ENCODE data around the gene COQ4. TPM values are rescaled to one million over a fixed set of nuclear protein-coding genes. Genes with fewer than 3 reads are reported as not detected.

The COQ4 gene
- total RNA-seq, 1 experiment from 2014 or later, result 45.3 TPM

DNA sequence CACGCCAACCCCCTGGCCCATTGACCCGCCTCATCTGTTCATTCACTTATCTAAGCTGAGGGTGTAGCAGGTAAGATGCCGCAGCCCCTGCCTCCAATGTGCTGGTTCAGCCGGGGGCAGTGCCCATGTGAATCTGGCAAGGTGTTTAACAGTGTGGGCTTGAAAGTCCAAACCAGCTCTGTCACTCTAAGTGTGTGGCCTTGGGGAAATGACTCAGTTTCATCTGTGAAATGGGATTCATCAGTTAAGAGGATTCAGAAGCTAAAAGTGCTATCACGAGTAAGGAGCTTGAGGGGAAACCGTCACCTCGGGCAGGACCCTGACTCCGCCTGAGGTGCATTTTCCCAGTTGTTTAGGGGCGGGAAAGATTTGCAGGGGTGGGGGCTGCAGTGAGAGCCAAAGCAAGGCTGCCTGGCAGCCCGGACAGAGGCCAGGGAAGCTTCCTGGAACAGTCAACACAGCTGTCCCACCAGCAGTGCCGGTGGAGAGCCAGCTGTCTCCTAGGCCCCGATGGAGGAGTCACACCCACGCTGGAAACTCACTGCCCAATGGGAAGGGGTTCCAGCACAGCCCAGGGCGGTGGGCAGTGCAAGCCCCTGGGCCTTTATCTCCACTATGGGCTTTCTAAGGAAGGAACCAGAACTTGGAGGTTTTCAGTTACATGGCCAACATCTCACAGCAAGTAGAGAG lies 38.8 kb downstream of the COQ4 start:
- ChIA-PET POLR2A (interaction anchor here (0.7 to 1.3 kb wide), 2 partner anchors 10 to 50 kb away, joined by 3 to 5 read pairs; partner anchors contain the start of gene URM1), CTCF (interaction anchor here (0.8 to 10.8 kb wide), 25 partner anchors 9 to 244 kb away, joined by 3 to 248 read pairs (median 6); partner anchors contain the start of genes CERCAM, GOLGA2, SPTAN1 and SWI5)
- H3K4me1 Mint-ChIP-seq, result peaks cover 35% of the 10 kb centered on the region
- H3K4me3 Mint-ChIP-seq, result peak overlapping the region; percentile 43; the same call in 1 of the 2 replicates
- ATAC-seq, result no peak
- no peaks in the 10 kb centered on the region for H3K9me3 Mint-ChIP-seq
- H3K36me3 Mint-ChIP-seq, result no peaks in the 10 kb centered on the region
- no peak overlapping the region for H3K27ac Mint-ChIP-seq
- TF ChIP-seq GRHL2 (CRISPR knock-in tag; IDR thresholded peaks at IDR 0.05; ENCODE audit: insufficient replicate concordance, severe bottlenecking) (no peak), NFYB (CRISPR knock-in tag; conservative IDR thresholded peaks at IDR 0.05; ENCODE audit: low read depth) (no peak), TEAD1 (CRISPR knock-in tag; IDR thresholded peaks at IDR 0.05) (no peak), GABPB1 (CRISPR knock-in tag; IDR thresholded peaks at IDR 0.05) (no peak), CREB1 (CRISPR knock-in tag; IDR thresholded peaks at IDR 0.05) (no peak), HMGA2 (CRISPR knock-in tag; IDR thresholded peaks at IDR 0.05) (no peak), NR3C1 (CRISPR knock-in tag; conservative IDR thresholded peaks at IDR 0.05; ENCODE audit: low read depth) (no peak), TP53 (CRISPR knock-in tag; IDR thresholded peaks at IDR 0.05) (no peak), RORB (CRISPR knock-in tag; IDR thresholded peaks at IDR 0.05) (no peak), ZNF671 (CRISPR knock-in tag; IDR thresholded peaks at IDR 0.05) (no peak), SMAD3 (CRISPR knock-in tag; IDR thresholded peaks at IDR 0.05; ENCODE audit: borderline replicate concordance) (no peak), NFE2L1 (CRISPR knock-in tag; IDR thresholded peaks at IDR 0.05) (no peak), RELA (CRISPR knock-in tag; IDR thresholded peaks at IDR 0.05; ENCODE audit: borderline replicate concordance) (no peak)
- TF ChIP-seq, protein P1, sequence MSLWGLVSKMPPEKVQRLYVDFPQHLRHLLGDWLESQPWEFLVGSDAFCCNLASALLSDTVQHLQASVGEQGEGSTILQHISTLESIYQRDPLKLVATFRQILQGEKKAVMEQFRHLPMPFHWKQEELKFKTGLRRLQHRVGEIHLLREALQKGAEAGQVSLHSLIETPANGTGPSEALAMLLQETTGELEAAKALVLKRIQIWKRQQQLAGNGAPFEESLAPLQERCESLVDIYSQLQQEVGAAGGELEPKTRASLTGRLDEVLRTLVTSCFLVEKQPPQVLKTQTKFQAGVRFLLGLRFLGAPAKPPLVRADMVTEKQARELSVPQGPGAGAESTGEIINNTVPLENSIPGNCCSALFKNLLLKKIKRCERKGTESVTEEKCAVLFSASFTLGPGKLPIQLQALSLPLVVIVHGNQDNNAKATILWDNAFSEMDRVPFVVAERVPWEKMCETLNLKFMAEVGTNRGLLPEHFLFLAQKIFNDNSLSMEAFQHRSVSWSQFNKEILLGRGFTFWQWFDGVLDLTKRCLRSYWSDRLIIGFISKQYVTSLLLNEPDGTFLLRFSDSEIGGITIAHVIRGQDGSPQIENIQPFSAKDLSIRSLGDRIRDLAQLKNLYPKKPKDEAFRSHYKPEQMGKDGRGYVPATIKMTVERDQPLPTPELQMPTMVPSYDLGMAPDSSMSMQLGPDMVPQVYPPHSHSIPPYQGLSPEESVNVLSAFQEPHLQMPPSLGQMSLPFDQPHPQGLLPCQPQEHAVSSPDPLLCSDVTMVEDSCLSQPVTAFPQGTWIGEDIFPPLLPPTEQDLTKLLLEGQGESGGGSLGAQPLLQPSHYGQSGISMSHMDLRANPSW (CRISPR knock-in tag; conservative IDR thresholded peaks at IDR 0.05; ENCODE audit: low read depth), result no peak
- TF ChIP-seq, protein P2, sequence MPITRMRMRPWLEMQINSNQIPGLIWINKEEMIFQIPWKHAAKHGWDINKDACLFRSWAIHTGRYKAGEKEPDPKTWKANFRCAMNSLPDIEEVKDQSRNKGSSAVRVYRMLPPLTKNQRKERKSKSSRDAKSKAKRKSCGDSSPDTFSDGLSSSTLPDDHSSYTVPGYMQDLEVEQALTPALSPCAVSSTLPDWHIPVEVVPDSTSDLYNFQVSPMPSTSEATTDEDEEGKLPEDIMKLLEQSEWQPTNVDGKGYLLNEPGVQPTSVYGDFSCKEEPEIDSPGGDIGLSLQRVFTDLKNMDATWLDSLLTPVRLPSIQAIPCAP (CRISPR knock-in tag; IDR thresholded peaks at IDR 0.05), result no peak
- TF ChIP-seq, protein P3, sequence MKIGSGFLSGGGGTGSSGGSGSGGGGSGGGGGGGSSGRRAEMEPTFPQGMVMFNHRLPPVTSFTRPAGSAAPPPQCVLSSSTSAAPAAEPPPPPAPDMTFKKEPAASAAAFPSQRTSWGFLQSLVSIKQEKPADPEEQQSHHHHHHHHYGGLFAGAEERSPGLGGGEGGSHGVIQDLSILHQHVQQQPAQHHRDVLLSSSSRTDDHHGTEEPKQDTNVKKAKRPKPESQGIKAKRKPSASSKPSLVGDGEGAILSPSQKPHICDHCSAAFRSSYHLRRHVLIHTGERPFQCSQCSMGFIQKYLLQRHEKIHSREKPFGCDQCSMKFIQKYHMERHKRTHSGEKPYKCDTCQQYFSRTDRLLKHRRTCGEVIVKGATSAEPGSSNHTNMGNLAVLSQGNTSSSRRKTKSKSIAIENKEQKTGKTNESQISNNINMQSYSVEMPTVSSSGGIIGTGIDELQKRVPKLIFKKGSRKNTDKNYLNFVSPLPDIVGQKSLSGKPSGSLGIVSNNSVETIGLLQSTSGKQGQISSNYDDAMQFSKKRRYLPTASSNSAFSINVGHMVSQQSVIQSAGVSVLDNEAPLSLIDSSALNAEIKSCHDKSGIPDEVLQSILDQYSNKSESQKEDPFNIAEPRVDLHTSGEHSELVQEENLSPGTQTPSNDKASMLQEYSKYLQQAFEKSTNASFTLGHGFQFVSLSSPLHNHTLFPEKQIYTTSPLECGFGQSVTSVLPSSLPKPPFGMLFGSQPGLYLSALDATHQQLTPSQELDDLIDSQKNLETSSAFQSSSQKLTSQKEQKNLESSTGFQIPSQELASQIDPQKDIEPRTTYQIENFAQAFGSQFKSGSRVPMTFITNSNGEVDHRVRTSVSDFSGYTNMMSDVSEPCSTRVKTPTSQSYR (CRISPR knock-in tag; IDR thresholded peaks at IDR 0.05), result no peak
- TF ChIP-seq, protein P4, sequence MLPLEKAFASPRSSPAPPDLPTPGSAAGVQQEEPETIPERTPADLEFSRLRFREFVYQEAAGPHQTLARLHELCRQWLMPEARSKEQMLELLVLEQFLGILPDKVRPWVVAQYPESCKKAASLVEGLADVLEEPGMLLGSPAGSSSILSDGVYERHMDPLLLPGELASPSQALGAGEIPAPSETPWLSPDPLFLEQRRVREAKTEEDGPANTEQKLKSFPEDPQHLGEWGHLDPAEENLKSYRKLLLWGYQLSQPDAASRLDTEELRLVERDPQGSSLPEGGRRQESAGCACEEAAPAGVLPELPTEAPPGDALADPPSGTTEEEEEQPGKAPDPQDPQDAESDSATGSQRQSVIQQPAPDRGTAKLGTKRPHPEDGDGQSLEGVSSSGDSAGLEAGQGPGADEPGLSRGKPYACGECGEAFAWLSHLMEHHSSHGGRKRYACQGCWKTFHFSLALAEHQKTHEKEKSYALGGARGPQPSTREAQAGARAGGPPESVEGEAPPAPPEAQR (CRISPR knock-in tag; IDR thresholded peaks at IDR 0.05), result no peak
- DNase-seq (ENCODE audit: low spot score), result no peak
- H3K27me3 Mint-ChIP-seq (ENCODE audit: low read depth), result peaks cover 50% of the 10 kb centered on the region
